ENCODE results near the gene ALPP.

The ALPP gene

DNA sequence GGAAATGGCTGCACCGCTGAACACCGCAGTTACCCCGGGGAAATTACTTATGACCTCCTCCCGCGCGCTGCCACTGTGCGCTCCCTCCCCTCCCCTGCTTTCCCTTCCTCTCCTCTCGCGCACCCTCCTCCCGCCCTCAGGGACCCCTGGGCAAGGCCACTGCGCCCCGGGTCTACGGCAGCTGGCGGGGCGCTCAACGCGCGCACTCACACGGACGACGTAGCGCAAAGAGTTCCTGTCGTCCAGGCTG lies 7.9 kb downstream of the ALPP start:
- peaks cover 6% of the 10 kb centered on the region for H3K27me3 ChIP-seq (ENCODE audit: insufficient read depth, poor library complexity, severe bottlenecking)

DNA sequence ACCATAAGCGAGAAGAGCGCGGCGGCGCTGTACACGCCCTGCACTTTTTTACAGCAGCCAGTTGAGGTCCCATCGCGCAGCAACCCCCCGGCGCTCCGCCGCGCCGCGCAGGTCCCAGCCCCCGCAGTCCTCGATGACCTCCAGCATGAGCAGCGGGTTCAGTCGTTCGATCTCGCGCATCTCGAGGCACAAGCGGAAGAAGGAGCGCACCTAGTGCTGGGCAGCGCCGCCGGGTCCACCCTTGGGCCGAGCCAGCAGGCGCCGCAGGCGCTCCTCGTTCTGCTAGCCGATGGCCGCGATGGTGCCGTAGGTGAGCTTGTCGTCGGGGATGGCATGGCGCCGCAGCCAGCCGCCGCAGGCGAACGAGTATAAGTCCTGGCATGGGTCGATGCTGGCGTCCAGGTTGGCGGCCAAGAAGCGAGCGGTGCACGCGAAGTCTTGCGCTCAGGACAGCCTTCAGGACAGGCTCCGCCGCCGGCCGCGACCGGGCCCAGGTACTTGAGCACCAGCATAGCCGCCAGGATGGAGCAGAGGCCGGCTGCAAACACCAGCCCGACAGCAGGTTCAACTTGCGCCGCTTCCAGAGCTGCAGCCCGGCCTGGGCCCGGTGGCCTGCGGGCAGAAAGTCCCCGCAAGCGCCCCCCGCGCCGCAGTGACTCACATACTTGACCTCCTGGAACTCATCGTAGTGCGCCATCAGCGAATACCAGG lies 8.3 kb downstream of the ALPP start:
- H3K27ac ChIP-seq (replicated peaks), result no peak overlapping the region
- DNase-seq (ENCODE audit: low read depth in 1 of 2, low spot score in 1 of 2), result no peak
- peaks cover 6% of the 10 kb centered on the region for H3K27me3 ChIP-seq (ENCODE audit: insufficient read depth, poor library complexity, severe bottlenecking)
- TF ChIP-seq CTCF (IDR thresholded peaks at IDR 0.05; ENCODE audit: insufficient read depth, low read length) (no peak), SPI1 (IDR thresholded peaks at IDR 0.05; ENCODE audit: borderline replicate concordance, low read depth) (no peak), POLR2AphosphoS5 (IDR thresholded peaks at IDR 0.05; ENCODE audit: low read depth) (no peak), GABPA (IDR thresholded peaks at IDR 0.05; ENCODE audit: low read depth) (no peak), REST (IDR thresholded peaks at IDR 0.05; ENCODE audit: insufficient replicate concordance, low read depth) (no peak)
- no peak overlapping the region for H3K4me3 ChIP-seq (replicated peaks; ENCODE audit: insufficient read depth, low read length)

More for the DNA sequence above, 7.9 kb downstream of the ALPP start:
- no peak for DNase-seq (ENCODE audit: low read depth in 1 of 2, low spot score in 1 of 2)
- TF ChIP-seq POLR2AphosphoS5 (IDR thresholded peaks at IDR 0.05; ENCODE audit: low read depth) (no peak), GABPA (IDR thresholded peaks at IDR 0.05; ENCODE audit: low read depth) (no peak), REST (IDR thresholded peaks at IDR 0.05; ENCODE audit: insufficient replicate concordance, low read depth) (no peak), SPI1 (IDR thresholded peaks at IDR 0.05; ENCODE audit: borderline replicate concordance, low read depth) (no peak), CTCF (IDR thresholded peaks at IDR 0.05; ENCODE audit: insufficient read depth, low read length) (no peak)
- Histone ChIP-seq H3K4me3 (replicated peaks; ENCODE audit: insufficient read depth, low read length) (no peak overlapping the region), H3K27ac (replicated peaks) (no peak overlapping the region)

GRCh38 chr2:232387451-232388171 lies 9.1 kb downstream of the ALPP start:
- TF ChIP-seq POLR2AphosphoS5 (IDR thresholded peaks at IDR 0.05; ENCODE audit: low read depth) (no peak), REST (IDR thresholded peaks at IDR 0.05; ENCODE audit: insufficient replicate concordance, low read depth) (no peak), CTCF (IDR thresholded peaks at IDR 0.05; ENCODE audit: insufficient read depth, low read length) (no peak), SPI1 (IDR thresholded peaks at IDR 0.05; ENCODE audit: borderline replicate concordance, low read depth) (no peak), GABPA (IDR thresholded peaks at IDR 0.05; ENCODE audit: low read depth) (no peak)
- Histone ChIP-seq H3K4me3 (replicated peaks; ENCODE audit: insufficient read depth, low read length) (no peak overlapping the region), H3K27me3 (ENCODE audit: insufficient read depth, poor library complexity, severe bottlenecking) (peaks cover 6% of the 10 kb centered on the region), H3K27ac (replicated peaks) (no peak overlapping the region)
- no peak for DNase-seq (ENCODE audit: low read depth in 1 of 2, low spot score in 1 of 2)

Data from HL-60 (cell line).